GM10266 (cell line): ENCODE measurements around the gene SNX30.

Source experiments
- DNase-seq: peaks from one replicate; pipeline ENCODE4 v3.0.0; 2012; ENCODE audit errors: extremely low spot score
- TF ChIP-seq, protein P1 (sequence below): IDR thresholded peaks from 2 replicates; pipeline ENCODE4 v1.5.1; 2012; ENCODE audit warnings: mild to moderate bottlenecking, low read depth; ENCODE audit not compliant: control insufficient read depth, insufficient read depth; ENCODE audit errors: missing control alignments

Gene SNX30

DNA sequence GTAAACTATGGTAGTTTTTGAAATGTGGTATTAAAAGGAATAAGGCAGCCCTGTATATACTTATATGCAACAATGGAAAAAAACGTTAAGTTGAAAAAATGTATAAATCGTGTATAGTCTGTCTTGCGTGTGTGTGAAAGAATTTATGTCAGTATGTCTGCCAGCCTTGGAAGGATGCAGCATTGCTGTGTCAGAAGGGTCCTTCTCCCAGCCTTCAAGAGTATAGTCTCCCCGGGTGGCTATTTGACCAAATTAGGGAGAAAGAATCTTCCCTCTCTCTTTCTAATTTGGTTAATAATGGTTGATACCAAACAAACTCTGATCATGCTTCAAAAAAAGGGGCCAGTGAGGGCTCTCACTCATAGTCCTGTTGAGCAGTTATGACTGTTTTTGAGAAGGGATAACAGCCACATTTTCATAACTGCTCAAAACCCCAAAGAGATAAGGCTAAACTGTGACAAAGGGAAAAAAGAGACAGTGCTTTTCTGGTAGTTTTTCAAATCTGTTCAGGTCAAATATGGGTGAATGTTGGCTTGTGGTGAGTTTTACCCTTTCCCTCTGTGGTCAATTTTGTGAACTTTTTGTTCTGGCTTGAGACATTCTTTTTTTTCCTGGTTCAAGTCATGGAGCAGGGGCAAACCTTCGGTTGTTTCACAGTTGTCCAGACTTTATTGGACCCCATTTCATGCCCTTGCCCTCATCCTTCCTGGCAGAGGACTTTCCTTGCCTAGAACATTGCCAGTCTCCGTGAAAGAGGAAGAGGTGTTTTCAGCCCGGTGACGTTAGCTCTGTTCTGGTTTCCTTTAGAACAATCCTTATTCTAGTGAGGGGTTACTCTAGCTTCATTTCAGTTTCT is 21.0 kb downstream of the SNX30 start:
- DNase-seq = no peak
- TF ChIP-seq, protein P1, sequence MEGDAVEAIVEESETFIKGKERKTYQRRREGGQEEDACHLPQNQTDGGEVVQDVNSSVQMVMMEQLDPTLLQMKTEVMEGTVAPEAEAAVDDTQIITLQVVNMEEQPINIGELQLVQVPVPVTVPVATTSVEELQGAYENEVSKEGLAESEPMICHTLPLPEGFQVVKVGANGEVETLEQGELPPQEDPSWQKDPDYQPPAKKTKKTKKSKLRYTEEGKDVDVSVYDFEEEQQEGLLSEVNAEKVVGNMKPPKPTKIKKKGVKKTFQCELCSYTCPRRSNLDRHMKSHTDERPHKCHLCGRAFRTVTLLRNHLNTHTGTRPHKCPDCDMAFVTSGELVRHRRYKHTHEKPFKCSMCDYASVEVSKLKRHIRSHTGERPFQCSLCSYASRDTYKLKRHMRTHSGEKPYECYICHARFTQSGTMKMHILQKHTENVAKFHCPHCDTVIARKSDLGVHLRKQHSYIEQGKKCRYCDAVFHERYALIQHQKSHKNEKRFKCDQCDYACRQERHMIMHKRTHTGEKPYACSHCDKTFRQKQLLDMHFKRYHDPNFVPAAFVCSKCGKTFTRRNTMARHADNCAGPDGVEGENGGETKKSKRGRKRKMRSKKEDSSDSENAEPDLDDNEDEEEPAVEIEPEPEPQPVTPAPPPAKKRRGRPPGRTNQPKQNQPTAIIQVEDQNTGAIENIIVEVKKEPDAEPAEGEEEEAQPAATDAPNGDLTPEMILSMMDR = no peak

DNA sequence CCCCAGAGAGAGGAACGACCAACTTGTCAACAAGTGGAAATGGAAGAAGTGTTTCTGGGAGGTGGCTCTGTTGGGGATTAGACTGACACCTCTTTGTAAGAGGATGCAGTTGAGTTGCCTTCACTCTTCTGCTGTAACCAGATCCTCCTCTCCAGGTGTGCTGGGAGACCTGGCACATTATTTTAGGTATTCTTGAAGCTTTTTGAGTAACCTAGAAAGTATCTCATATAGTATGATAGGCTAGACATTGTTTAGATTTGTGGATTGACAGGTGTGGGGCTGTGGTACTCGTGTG is 21.6 kb downstream of the SNX30 start:
- TF ChIP-seq, protein P1 = no peak
- DNase-seq = no peak

DNA sequence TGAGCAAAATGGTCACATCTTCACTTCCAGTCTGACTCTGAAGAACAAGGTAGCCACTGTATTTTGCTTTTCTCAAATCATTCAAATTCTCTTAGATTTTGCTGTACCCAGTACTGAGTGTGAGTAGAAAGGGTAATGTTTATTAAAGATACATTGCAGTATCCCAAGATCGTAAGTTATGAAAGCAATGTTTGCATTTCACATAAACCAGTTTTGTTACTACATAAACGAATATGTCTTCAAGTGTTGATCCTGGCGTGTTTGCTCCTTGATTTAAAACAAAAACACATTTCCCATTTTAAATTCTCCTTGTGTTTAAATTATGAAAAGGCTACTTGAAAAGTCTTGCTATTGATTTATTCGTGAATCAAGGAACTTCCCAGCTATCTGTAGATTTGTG is 22.0 kb downstream of the SNX30 start:
- TF ChIP-seq, protein P1 = no peak
- DNase-seq = no peak

DNA sequence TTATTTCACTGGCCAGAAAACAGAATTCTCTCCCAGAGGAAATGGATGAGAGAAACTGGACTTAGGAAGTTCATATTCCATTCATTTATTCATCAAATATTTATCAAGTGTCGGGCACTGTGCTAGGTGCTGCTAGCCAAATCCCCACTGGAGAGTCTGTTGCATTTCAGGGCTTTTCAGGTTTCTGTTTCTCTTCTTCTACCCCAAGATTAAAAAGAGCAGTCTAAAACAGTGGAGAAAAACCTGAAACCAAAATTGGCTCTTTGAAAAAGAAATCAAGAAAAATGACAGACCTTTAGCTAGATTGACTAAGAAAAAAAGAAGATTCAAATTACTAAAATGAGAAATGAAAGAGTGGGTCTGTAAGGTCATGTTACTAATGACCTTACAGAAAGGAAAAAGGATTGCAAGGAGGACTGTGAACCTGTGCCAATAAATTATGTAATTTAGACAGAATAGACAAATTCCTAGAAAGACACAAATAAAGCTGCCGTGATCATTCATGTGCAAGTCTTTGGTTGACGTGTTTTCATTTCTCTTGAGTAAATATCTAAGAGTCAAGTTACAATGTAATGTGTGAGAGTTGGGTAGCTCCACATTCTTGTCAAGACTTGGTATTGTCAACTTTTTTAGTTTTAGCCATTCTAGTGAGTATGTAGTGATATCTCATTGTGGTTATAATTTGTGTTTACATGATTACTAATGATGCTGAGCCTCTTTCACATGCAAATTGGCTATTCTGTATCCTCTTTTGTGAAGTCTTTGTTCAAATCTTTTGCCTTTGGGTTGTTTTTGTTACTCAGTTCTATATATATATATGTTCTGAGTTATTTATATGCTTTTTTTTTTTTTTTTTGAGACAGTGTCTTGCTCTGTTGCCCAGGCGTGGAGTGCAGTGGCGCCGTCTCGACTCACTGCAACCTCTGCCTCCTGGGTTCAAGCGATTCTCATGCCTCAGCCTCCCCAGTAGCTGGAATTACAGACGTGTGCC is 23.7 kb downstream of the SNX30 start:
- no peak for DNase-seq
- TF ChIP-seq, protein P1 = no peak

DNA sequence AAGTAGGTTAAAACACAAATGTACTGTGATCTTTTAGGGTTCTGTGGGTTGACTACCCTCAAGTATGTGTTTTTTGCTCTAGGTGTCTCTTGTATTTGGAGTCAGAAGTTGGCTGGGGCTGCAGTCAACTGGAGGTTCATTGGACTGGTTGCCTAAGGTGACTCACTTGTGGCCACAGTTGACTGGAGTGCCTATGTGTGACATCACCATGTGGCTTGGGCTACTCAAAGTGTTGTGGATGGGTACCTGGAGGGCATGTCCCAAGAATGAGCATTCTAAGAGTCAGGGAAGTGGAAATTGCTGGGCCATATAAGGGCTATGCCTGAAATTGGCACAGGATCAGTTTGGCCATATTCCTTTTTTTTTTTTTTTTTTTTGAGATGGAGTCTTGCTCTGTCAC is 27.4 kb downstream of the SNX30 start:
- DNase-seq = no peak
- TF ChIP-seq, protein P1 = no peak

DNA sequence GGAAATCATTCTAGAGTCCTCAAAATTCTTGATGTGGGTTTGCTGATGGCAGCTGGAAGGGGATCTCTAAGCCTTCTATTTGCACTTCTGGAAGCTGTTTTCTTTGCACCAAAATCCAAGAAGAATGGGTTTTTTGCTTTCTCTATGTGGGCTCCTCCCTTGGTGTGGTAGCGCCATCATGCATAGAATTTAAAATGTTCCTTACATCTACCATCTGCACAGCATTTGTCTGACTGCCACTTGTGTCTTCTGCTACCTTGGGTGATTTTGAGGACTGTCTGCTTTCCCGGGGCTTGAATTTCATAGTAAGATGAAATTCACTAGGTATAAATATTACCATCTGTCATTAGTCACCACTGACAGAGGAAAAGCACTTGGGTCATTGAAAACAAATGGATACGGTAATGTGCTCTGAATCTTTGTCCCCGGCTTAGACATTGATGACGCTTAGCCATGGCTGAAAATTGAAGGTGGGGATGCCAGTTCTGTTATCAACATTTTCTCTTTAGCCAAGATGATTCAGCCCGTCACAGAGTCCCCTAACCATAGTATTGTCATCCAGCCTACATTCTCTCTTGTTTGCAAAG is 30.0 kb downstream of the SNX30 start:
- TF ChIP-seq, protein P1 = no peak
- DNase-seq = no peak

DNA sequence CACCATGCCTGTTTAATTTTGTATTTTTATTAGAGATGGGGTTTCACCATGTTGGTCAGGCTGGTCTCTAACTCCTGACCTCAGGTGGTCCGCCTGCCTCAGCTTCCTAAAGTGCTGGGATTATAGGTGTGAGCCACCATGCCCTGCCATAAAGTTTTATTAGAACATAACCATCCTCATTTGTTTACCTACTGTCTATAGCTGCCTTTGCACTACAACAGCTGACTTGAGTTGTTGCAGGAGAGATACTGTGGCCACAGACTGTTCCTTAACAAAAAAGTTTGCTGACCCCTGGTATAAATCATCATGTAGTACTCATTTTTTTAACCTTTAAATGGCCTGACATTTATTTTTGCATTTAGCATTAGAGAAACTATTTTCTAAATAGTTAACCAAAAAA is 31.7 kb downstream of the SNX30 start:
- TF ChIP-seq, protein P1 = no peak
- DNase-seq = no peak
